ENCODE measurements around the gene PRPS2. TPM values are rescaled to one million over a fixed set of nuclear protein-coding genes. Genes with fewer than 3 reads are reported as not detected.

The PRPS2 gene
- total and polyA plus RNA-seq, 2 of the 8 experiments (the other 6 are each of a cell fraction or from before 2014, with no cell fraction given) = 11.8 to 31.4 TPM

DNA sequence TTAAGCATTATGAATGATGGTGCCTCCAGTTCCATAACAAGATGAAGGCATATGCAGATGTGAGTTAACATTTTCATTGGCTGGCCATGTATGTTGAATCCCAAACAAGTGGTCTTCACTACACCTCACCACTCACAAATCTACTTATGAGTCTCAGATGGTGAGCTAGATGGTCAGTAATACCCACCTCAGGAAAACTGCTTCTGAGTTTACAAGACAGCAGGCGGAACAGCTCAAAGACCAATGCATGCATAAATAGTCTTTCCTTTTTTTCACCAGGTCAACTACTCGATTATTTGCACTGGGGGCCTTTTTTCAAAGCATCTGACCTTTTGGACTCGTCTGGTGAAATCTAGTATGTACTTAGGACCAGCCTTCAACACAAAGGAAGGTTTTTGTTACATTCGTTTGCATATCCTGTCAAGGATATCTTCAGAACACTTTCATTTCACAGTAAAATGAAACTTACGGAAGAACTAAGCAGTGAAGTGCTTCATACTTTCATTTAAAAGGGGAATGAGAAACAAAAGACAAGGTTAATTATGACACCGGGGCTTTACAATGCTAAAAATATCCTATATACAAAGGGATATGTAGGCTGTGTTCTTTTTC, 52.6 kb downstream of the PRPS2 start:
- H3K23me2 ChIP-seq (ENCODE audit: low read depth, low read length) = no peaks in the 10 kb centered on the region
- ChIA-PET POLR2A (ENCODE audit: partially characterized antibody) (no interaction called here), CTCF (ENCODE audit: partially characterized antibody) (no interaction called here)
- H3K56ac ChIP-seq (replicated peaks; ENCODE audit: insufficient read length, low read depth, low read length) = no peak overlapping the region
- no peak overlapping the region for H2BK5ac ChIP-seq (ENCODE audit: low read depth, low read length)
- H3K27ac ChIP-seq (ENCODE audit: low read depth, low read length) = no peak overlapping the region
- no peaks in the 10 kb centered on the region for H3K27me3 ChIP-seq (replicated peaks in 1 of 4; ENCODE audit: control insufficient read depth in 3 of 4, extremely low read depth in 1 of 4, insufficient read depth in 3 of 4, low read length in 3 of 4)
- TF ChIP-seq CHD1 (IDR thresholded peaks at IDR 0.05; ENCODE audit: low read depth, low read length) (no peak), SIRT6 (IDR thresholded peaks at IDR 0.05; ENCODE audit: low read length) (no peak), TCF12 (IDR thresholded peaks at IDR 0.05; ENCODE audit: low read depth, low read length) (no peak), CHD2 (IDR thresholded peaks at IDR 0.05; ENCODE audit: low read length) (no peak), YY1 (IDR thresholded peaks at IDR 0.05; ENCODE audit: low read depth, low read length) (no peak), SP1 (IDR thresholded peaks at IDR 0.05; ENCODE audit: low read depth, low read length) (no peak), TAF7 (optimal IDR thresholded peaks at IDR 0.05; ENCODE audit: borderline replicate concordance, low read depth, low read length) (no peak), SIN3A (conservative IDR thresholded peaks at IDR 0.05 in 1 of 2, IDR thresholded peaks at IDR 0.05 in 1 of 2; ENCODE audit: low read depth in 1 of 2, low read length in 2 of 2) (no peak), POLR2AphosphoS5 (IDR thresholded peaks at IDR 0.05; ENCODE audit: low read depth, low read length) (no peak), KDM4A (IDR thresholded peaks at IDR 0.05; ENCODE audit: low read depth, low read length, severe bottlenecking) (no peak), JUND (IDR thresholded peaks at IDR 0.05; ENCODE audit: low read length) (no peak), POU5F1 (IDR thresholded peaks at IDR 0.05; ENCODE audit: low read depth, low read length) (no peak), SP4 (IDR thresholded peaks at IDR 0.05; ENCODE audit: low read length) (no peak)
- TF ChIP-seq, protein P1, sequence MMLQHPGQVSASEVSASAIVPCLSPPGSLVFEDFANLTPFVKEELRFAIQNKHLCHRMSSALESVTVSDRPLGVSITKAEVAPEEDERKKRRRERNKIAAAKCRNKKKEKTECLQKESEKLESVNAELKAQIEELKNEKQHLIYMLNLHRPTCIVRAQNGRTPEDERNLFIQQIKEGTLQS (IDR thresholded peaks at IDR 0.05; ENCODE audit: insufficient read depth, low read depth, low read length) = no peak
- H3K4ac ChIP-seq (replicated peaks; ENCODE audit: insufficient read length, low read depth, low read length) = no peak overlapping the region
- DNase-seq (ENCODE audit: low read depth in 1 of 2, low spot score in 2 of 2) (no peak), FAIRE-seq (peak; percentile 39)
- no peaks in the 10 kb centered on the region for H3K79me2 ChIP-seq (ENCODE audit: control insufficient read depth in 1 of 2, insufficient read depth in 2 of 2, low read length in 2 of 2)
- no peak overlapping the region for H3K4me2 ChIP-seq (ENCODE audit: insufficient read depth in 1 of 2, low read depth in 2 of 2, low read length in 2 of 2)
- no peak overlapping the region for H4K8ac ChIP-seq (ENCODE audit: extremely low read depth, insufficient read depth, low read length)
- no peaks in the 10 kb centered on the region for H3K4me1 ChIP-seq (replicated peaks in 1 of 4; ENCODE audit: control insufficient read depth in 3 of 4, insufficient read depth in 4 of 4, low read length in 3 of 4)
- no peak overlapping the region for H3K23ac ChIP-seq (ENCODE audit: insufficient read length)
- H3K14ac ChIP-seq (ENCODE audit: insufficient read length) = no peak overlapping the region
- H3K4me3 ChIP-seq (ENCODE audit: extremely low read depth in 1 of 4, insufficient read depth in 2 of 4, low read depth in 3 of 4, low read length in 4 of 4) = no peak overlapping the region
- H2BK15ac ChIP-seq (ENCODE audit: low read length) = no peak overlapping the region
- no peaks in the 10 kb centered on the region for H3K36me3 ChIP-seq (ENCODE audit: control insufficient read depth in 2 of 4, insufficient read depth in 4 of 4, low read length in 3 of 4)
- H2AFZ ChIP-seq (ENCODE audit: low read length) = no peak overlapping the region
- H2BK120ac ChIP-seq (replicated peaks; ENCODE audit: low read depth, low read length) = no peak overlapping the region
- no peaks in the 10 kb centered on the region for H3K79me1 ChIP-seq (ENCODE audit: low read depth, low read length)
- no peak overlapping the region; the same call in 1 of the 2 replicates for H3K18ac ChIP-seq (ENCODE audit: extremely low read depth, low read length)
- no peak overlapping the region for H3K9ac ChIP-seq (replicated peaks in 1 of 4; ENCODE audit: extremely low read depth in 1 of 4, low read depth in 3 of 4, low read length in 3 of 4)
- no peak overlapping the region for H4K91ac ChIP-seq (replicated peaks; ENCODE audit: insufficient read length, low read length)
- no peak overlapping the region for H2AK5ac ChIP-seq (ENCODE audit: low read depth, low read length)
- no peak overlapping the region for H2BK12ac ChIP-seq (ENCODE audit: low read depth, low read length)
- no peak overlapping the region for H4K5ac ChIP-seq (ENCODE audit: insufficient read length, low read depth, low read length)
- 80% methylated on average over 6 of the region's 6 CpGs; no CpG with 5 or more reads in 1 of the 2 experiments for WGBS, 2 experiments (ENCODE audit: extremely low coverage in 1 of 2, insufficient coverage in 1 of 2, insufficient read length in 1 of 2, insufficient replicate concordance in 2 of 2, low coverage in 1 of 2, low lambda C conversion rate in 2 of 2, missing lambda C conversion rate in 1 of 2)
- H4K20me1 ChIP-seq (replicated peaks in 1 of 2; ENCODE audit: control insufficient read depth in 1 of 2, insufficient read depth in 2 of 2, low read length in 2 of 2) = no peaks in the 10 kb centered on the region
- H3K9me3 ChIP-seq (ENCODE audit: insufficient read depth in 2 of 2, low read depth in 1 of 2, low read length in 1 of 2) = no peaks in the 10 kb centered on the region
- no peak overlapping the region for H2BK20ac ChIP-seq (ENCODE audit: low read length)
